OCI-LY1 (cell line): ENCODE measurements around the gene GCM1.

Source experiments
- H2AFZ ChIP-seq: fragments of 200-600 bp; sonication (generic), shearing (Covaris generic); 2 replicates; pipeline ENCODE4 v1.6.0; 2014; ENCODE audit warnings: antibody characterized with exemption, mild to moderate bottlenecking, low read length
- H3F3A ChIP-seq: fragments of 200-600 bp; sonication (generic), shearing (Covaris generic); 2 replicates; pipeline ENCODE4 v1.6.0; 2014; ENCODE audit warnings: mild to moderate bottlenecking, antibody characterized with exemption, low read length, moderate library complexity; ENCODE audit not compliant: insufficient read depth
- H3K27ac ChIP-seq: fragments of 200-600 bp; sonication (generic); 2 replicates; pipeline ENCODE4 v1.5.1; 2014; ENCODE audit warnings: low read length, mixed run types, mild to moderate bottlenecking, low read depth; ENCODE audit not compliant: poor library complexity, severe bottlenecking
- H3K27me3 ChIP-seq: fragments of 200-600 bp; sonication (generic); 2 replicates; pipeline ENCODE4 v1.6.0; 2014; ENCODE audit warnings: antibody characterized with exemption, mild to moderate bottlenecking, low read length, moderate library complexity; ENCODE audit not compliant: insufficient read depth
- H3K36me3 ChIP-seq: fragments of 200-600 bp; sonication (generic); 2 replicates; pipeline ENCODE4 v1.6.1; 2014; ENCODE audit warnings: mild to moderate bottlenecking, antibody characterized with exemption, low read length, moderate library complexity, mixed read lengths; ENCODE audit not compliant: insufficient read depth
- H3K4me1 ChIP-seq: fragments of 200-600 bp; sonication (generic); 2 replicates; pipeline ENCODE4 v1.5.1; 2014; ENCODE audit warnings: mild to moderate bottlenecking, low read length, moderate library complexity; ENCODE audit not compliant: insufficient read depth, severe bottlenecking
- H3K4me2 ChIP-seq: fragments of 200-600 bp; sonication (generic), shearing (Covaris generic); 2 replicates; pipeline ENCODE4 v1.6.1; 2014; ENCODE audit warnings: low read length
- H3K4me3 ChIP-seq: fragments of 200-600 bp; sonication (generic); 2 replicates; pipeline ENCODE4 v1.5.1; 2014; ENCODE audit warnings: low read length, low read depth, mild to moderate bottlenecking, mixed read lengths; ENCODE audit not compliant: poor library complexity, severe bottlenecking
- H3K79me2 ChIP-seq: fragments of 200-600 bp; shearing (Covaris generic); 2 replicates; pipeline ENCODE4 v1.6.1; 2016; ENCODE audit warnings: mixed run types, low read length, mixed read lengths; ENCODE audit not compliant: insufficient read depth
- H3K9ac ChIP-seq: fragments of 200-600 bp; sonication (generic), shearing (Covaris generic); 2 replicates; pipeline ENCODE4 v1.6.1; 2014; ENCODE audit warnings: mild to moderate bottlenecking, low read length, mixed read lengths
- H3K9me2 ChIP-seq: fragments of 200-600 bp; sonication (generic), shearing (Covaris generic); 2 replicates; pipeline ENCODE4 v1.6.1; 2014; ENCODE audit warnings: low read depth, mild to moderate bottlenecking, low read length, mixed read lengths
- H3K9me3 ChIP-seq: fragments of 200-600 bp; shearing (Covaris generic); 2 replicates; pipeline ENCODE4 v1.6.1; 2014; ENCODE audit warnings: low read length, mixed read lengths
- H4K20me1 ChIP-seq: fragments of 200-600 bp; sonication (generic), shearing (Covaris generic); 2 replicates; pipeline ENCODE4 v1.6.0; 2016; ENCODE audit warnings: mild to moderate bottlenecking, low read length; ENCODE audit not compliant: insufficient read depth
- CTCF ChIP-seq: fragments of 200-600 bp; sonication (generic), shearing (Covaris generic); IDR thresholded peaks from 2 replicates; pipeline ENCODE4 v1.5.1; 2017; ENCODE audit warnings: mild to moderate bottlenecking, antibody characterized with exemption, low read length, moderate library complexity, mixed read lengths
- EZH2 ChIP-seq: fragments of 200-600 bp; sonication (generic), shearing (Covaris generic); IDR thresholded peaks from 2 replicates; pipeline ENCODE4 v1.8.0; 2017; ENCODE audit warnings: borderline replicate concordance, mixed run types, mild to moderate bottlenecking, antibody characterized with exemption, low read length, moderate library complexity, mixed read lengths

GCM1 gene

GRCh38 chr6:53151676-53152075 lies 3.0 kb upstream of the GCM1 start:
- H3K9ac ChIP-seq, result no peak overlapping the region
- no peak overlapping the region for H2AFZ ChIP-seq
- no peaks in the 10 kb centered on the region for H3K36me3 ChIP-seq
- H3K4me3 ChIP-seq, result no peak overlapping the region
- H4K20me1 ChIP-seq, result no peaks in the 10 kb centered on the region
- no peaks in the 10 kb centered on the region for H3K27me3 ChIP-seq
- no peaks in the 10 kb centered on the region for H3K79me2 ChIP-seq
- no peaks in the 10 kb centered on the region for H3K9me3 ChIP-seq
- no peaks in the 10 kb centered on the region for H3K9me2 ChIP-seq
- H3K4me2 ChIP-seq, result no peak overlapping the region
- no peaks in the 10 kb centered on the region for H3F3A ChIP-seq
- TF ChIP-seq EZH2, result no peak
- TF ChIP-seq CTCF, result peak; percentile 69
- no peaks in the 10 kb centered on the region for H3K4me1 ChIP-seq
- no peak overlapping the region for H3K27ac ChIP-seq

DNA sequence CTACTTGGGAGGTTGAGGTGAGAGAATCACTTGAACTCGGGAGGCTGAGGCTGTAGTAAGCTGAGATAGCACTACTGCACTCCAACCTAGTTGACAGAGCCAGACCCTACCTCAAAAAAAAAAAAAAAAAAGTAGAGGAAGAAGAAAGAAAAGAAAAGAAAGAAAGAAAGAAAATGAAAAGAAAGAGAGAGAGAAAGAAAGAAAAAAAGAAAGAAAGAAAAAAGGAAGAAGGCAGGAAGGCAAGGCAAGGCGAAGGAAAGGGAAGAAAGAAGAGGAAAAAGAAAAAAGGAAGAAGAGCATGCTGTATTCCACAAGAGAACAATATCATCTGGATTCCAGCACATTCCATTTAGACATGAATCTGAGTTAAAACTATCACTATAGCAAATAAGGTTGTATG lies 3.8 kb downstream of the GCM1 start:
- Histone ChIP-seq H2AFZ (no peak overlapping the region), H4K20me1 (no peaks in the 10 kb centered on the region), H3F3A (no peaks in the 10 kb centered on the region), H3K4me3 (no peak overlapping the region), H3K9me3 (no peaks in the 10 kb centered on the region), H3K27me3 (no peaks in the 10 kb centered on the region; the same call in 1 of the 2 replicates), H3K36me3 (no peaks in the 10 kb centered on the region), H3K9ac (no peak overlapping the region), H3K79me2 (no peaks in the 10 kb centered on the region), H3K27ac (no peak overlapping the region), H3K9me2 (no peaks in the 10 kb centered on the region), H3K4me1 (no peaks in the 10 kb centered on the region), H3K4me2 (no peak overlapping the region)
- TF ChIP-seq CTCF (no peak), EZH2 (no peak)

DNA sequence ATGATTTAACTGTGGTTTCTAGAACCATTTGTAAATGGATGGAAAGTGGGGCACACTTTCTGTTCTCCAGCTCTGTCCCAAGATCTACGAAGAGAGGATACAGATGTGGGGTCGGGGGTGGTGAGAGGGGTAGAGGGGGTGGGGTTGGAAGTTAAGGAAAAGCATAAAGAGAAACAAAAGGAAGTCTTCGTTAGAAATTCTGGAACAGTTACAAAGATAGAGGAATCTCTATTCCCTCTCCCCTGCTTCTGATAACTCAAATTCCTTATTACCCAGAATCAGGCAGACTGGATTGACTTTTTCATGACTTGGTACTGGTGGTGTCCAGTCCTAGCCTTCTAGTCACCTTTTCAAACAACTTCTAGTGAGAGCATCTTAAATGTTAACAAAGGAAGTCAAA lies 4.9 kb downstream of the GCM1 start:
- Histone ChIP-seq H3K36me3 (no peaks in the 10 kb centered on the region), H3K27ac (no peak overlapping the region), H3K9ac (no peak overlapping the region), H3K4me3 (no peak overlapping the region), H3K27me3 (no peaks in the 10 kb centered on the region; the same call in 1 of the 2 replicates), H3K4me2 (no peak overlapping the region), H3K9me3 (no peaks in the 10 kb centered on the region), H4K20me1 (no peaks in the 10 kb centered on the region), H3K79me2 (no peaks in the 10 kb centered on the region), H3F3A (no peaks in the 10 kb centered on the region), H3K9me2 (no peaks in the 10 kb centered on the region), H3K4me1 (no peaks in the 10 kb centered on the region), H2AFZ (no peak overlapping the region)
- TF ChIP-seq EZH2, result no peak
- TF ChIP-seq CTCF, result no peak
